IMR-90 (cell line): ENCODE data around the gene PRKN. TPM values are rescaled to one million over a fixed set of nuclear protein-coding genes. Genes with fewer than 3 reads are reported as not detected.

ENCODE experiments used
- ATAC-seq: fragments of 200-7000 bp; cut with Tn5 transposase; 2 replicates; pipeline ENCODE4 v1.9.1; 2020; ENCODE audit warnings: low read depth, mild to moderate bottlenecking, moderate library complexity
- BruUV-seq: library from RNA; stranded (reverse); fragments of 400-500 nt; replicated peaks from 2 replicates; lab custom pipeline; 2021; lab: Mats Ljungman, UMichigan
- CTCF ChIA-PET: fragments of 300-600 bp; formaldehyde crosslinking; extraction: SDS; loops from one replicate; lab custom pipeline; 2021; ENCODE audit warnings: antibody characterized with exemption; lab: Yijun Ruan, JAX
- POLR2A ChIA-PET: fragments of 300-600 bp; sonication (Branson Sonifier 250); formaldehyde crosslinking; loops from one replicate; lab custom pipeline; 2022; ENCODE audit warnings: antibody characterized with exemption; ENCODE audit not compliant: unreplicated experiment; lab: Charles Lee
- DNase-seq: peaks from one replicate; pipeline ENCODE4 v3.0.0; 2013
- H2AFZ ChIP-seq: replicated peaks from 2 replicates; pipeline ENCODE3; 2013; ENCODE audit warnings: low read length, mild to moderate bottlenecking; ENCODE audit not compliant: poor library complexity
- H2AK5ac ChIP-seq: 2 replicates; pipeline ENCODE4 v1.6.1; 2013; ENCODE audit warnings: low read depth, low read length, inconsistent platforms
- H2AK9ac ChIP-seq: replicated peaks from 2 replicates; pipeline ENCODE3; 2013; ENCODE audit warnings: mild to moderate bottlenecking, low read depth, low read length, moderate library complexity; ENCODE audit not compliant: poor library complexity
- H2BK120ac ChIP-seq: 2 replicates; pipeline ENCODE4 v1.6.1; 2013; ENCODE audit warnings: low read depth, low read length, inconsistent platforms
- H2BK15ac ChIP-seq: 3 replicates; pipeline ENCODE4 v1.6.1; 2013; ENCODE audit warnings: low read depth, low read length, inconsistent platforms
- H2BK20ac ChIP-seq: 2 replicates; pipeline ENCODE4 v1.6.1; 2013; ENCODE audit warnings: low read depth, mild to moderate bottlenecking, inconsistent platforms, low read length, moderate library complexity
- H2BK5ac ChIP-seq: 2 replicates; pipeline ENCODE4 v1.6.1; 2013; ENCODE audit warnings: mild to moderate bottlenecking, low read depth, low read length, inconsistent platforms; ENCODE audit not compliant: poor library complexity, severe bottlenecking
- H3K14ac ChIP-seq: replicated peaks from 2 replicates; pipeline ENCODE4 v1.6.1; 2013; ENCODE audit warnings: low read depth, low read length, inconsistent platforms
- H3K18ac ChIP-seq: 2 replicates; pipeline ENCODE4 v1.6.1; 2013; ENCODE audit warnings: low read depth, low read length, control low read depth
- H3K23ac ChIP-seq: 2 replicates; pipeline ENCODE4 v1.6.1; 2013; ENCODE audit warnings: low read depth, low read length, inconsistent platforms
- H3K27ac ChIP-seq: 2 replicates; pipeline ENCODE4 v1.5.1; 2013; ENCODE audit warnings: mild to moderate bottlenecking, control low read depth, low read length; ENCODE audit not compliant: insufficient read depth
- H3K27me3 ChIP-seq: 2 replicates; pipeline ENCODE4 v1.6.1; 2013; ENCODE audit warnings: low read length; ENCODE audit not compliant: control insufficient read depth, insufficient read depth
- H3K36me3 ChIP-seq: 2 replicates; pipeline ENCODE4 v1.6.1; 2013; ENCODE audit warnings: low read length, mixed read lengths; ENCODE audit not compliant: control insufficient read depth, insufficient read depth
- H3K4ac ChIP-seq: 2 replicates; pipeline ENCODE4 v1.6.1; 2013; ENCODE audit warnings: low read depth, low read length, inconsistent platforms
- H3K4me1 ChIP-seq: 2 replicates; pipeline ENCODE4 v1.6.1; 2013; ENCODE audit warnings: low read length, mixed read lengths; ENCODE audit not compliant: control insufficient read depth, insufficient read depth
- H3K4me2 ChIP-seq: 2 replicates; pipeline ENCODE4 v1.6.1; 2013; ENCODE audit warnings: low read depth, mild to moderate bottlenecking, control low read depth, low read length, moderate library complexity
- H3K4me3 ChIP-seq: 2 replicates; pipeline ENCODE4 v1.5.1; 2013; ENCODE audit warnings: low read depth, mild to moderate bottlenecking, control low read depth, low read length, moderate library complexity; ENCODE audit not compliant: insufficient read depth
- H3K56ac ChIP-seq: 2 replicates; pipeline ENCODE4 v1.6.1; 2013; ENCODE audit warnings: low read length, inconsistent platforms; ENCODE audit not compliant: insufficient read depth; ENCODE audit errors: extremely low read depth
- H3K79me1 ChIP-seq, 2 experiments: 2 replicates each; pipeline ENCODE4 v1.6.1; 2013; ENCODE audit warnings: low read length in 2 of 2, inconsistent platforms in 1 of 2, low read depth in 1 of 2
- H3K9ac ChIP-seq: 2 replicates; pipeline ENCODE4 v1.6.1; 2013; ENCODE audit warnings: low read depth, low read length, control low read depth
- H3K9me1 ChIP-seq: 2 replicates; pipeline ENCODE4 v1.6.1; 2013; ENCODE audit warnings: low read length, inconsistent platforms; ENCODE audit not compliant: insufficient read depth
- H3K9me3 ChIP-seq: 2 replicates; pipeline ENCODE4 v1.6.1; 2013; ENCODE audit warnings: low read length; ENCODE audit not compliant: control insufficient read depth, insufficient read depth
- H4K20me1 ChIP-seq: 2 replicates; pipeline ENCODE4 v1.6.1; 2013; ENCODE audit warnings: low read length, inconsistent platforms; ENCODE audit not compliant: insufficient read depth
- H4K5ac ChIP-seq: 2 replicates; pipeline ENCODE4 v1.6.1; 2013; ENCODE audit warnings: mild to moderate bottlenecking, low read depth, low read length, control low read depth
- H4K8ac ChIP-seq, 2 experiments: 2 replicates each; pipeline ENCODE4 v1.6.1; 2013; ENCODE audit warnings: low read depth in 2 of 2, low read length in 2 of 2, control low read depth in 1 of 2, inconsistent platforms in 1 of 2
- H4K91ac ChIP-seq: 2 replicates; pipeline ENCODE4 v1.6.1; 2013; ENCODE audit warnings: low read depth, low read length, inconsistent platforms; ENCODE audit not compliant: insufficient read depth
- BHLHE40 ChIP-seq: fragments of 150-350 bp; IDR thresholded peaks from 2 replicates; pipeline ENCODE4 v1.6.1; 2016; ENCODE audit warnings: mild to moderate bottlenecking, low read depth, low read length
- CHD1 ChIP-seq: IDR thresholded peaks from 2 replicates; pipeline ENCODE4 v1.6.1; 2012; ENCODE audit warnings: low read depth, low read length, improper control_type of control experiment
- CTCF ChIP-seq: conservative IDR thresholded peaks from 2 replicates; pipeline ENCODE4 v1.5.1; 2012; ENCODE audit warnings: mild to moderate bottlenecking, low read depth, low read length, improper control_type of control experiment
- MAZ ChIP-seq: IDR thresholded peaks from 2 replicates; pipeline ENCODE4 v1.6.1; 2012; ENCODE audit warnings: low read depth, mild to moderate bottlenecking, low read length, improper control_type of control experiment, moderate library complexity, borderline replicate concordance
- RAD21 ChIP-seq: IDR thresholded peaks from 2 replicates; pipeline ENCODE4 v1.6.1; 2012; ENCODE audit warnings: low read length, improper control_type of control experiment
- SMC3 ChIP-seq: fragments of 150-350 bp; IDR thresholded peaks from 2 replicates; pipeline ENCODE4 v1.6.1; 2016; ENCODE audit warnings: low read depth, mild to moderate bottlenecking, antibody characterized with exemption, low read length, moderate library complexity
- WGBS, 2 experiments: methylation state at CpG; one replicate each; pipeline versions ENCODE4 v1.1.5 to v1.1.7; 2013; ENCODE audit warnings: missing lambda C conversion rate in 2 of 2; ENCODE audit not compliant: insufficient read length in 1 of 2; ENCODE audit errors: extremely low coverage in 2 of 2; 5-methylcytosine and 5-hydroxymethylcytosine counted together
- dilution Hi-C: fragments of 300-500 bp; cut with HindIII; formaldehyde crosslinking; loops from one replicate; pipeline ENCODE4 v1.14.3; 2018; ENCODE audit warnings: low sequenced_read_pairs; ENCODE audit not compliant: unreplicated experiment
- in situ Hi-C: fragments of 300-500 bp; cut with MboI; formaldehyde crosslinking; loops from 3 replicates; pipeline ENCODE4 v1.14.3; 2019; ENCODE audit warnings: low sequenced_read_pairs, inconsistent platforms, mixed read lengths
- intact Hi-C: fragments of 100-400 bp; cut with micrococcal nuclease; formaldehyde crosslinking; loops from 2 replicates; pipeline ENCODE4 v1.10.0; 2022
- polyA plus RNA-seq, 3 experiments: library from polyadenylated mRNA; depleted of rRNA; stranded (reverse); fragments of >200 nt; gene quantifications; 2 replicates each; pipeline ENCODE4 v1.2.3, GENCODE V29; 2012; ENCODE audit warnings: low replicate concordance in 1 of 3
- total RNA-seq: library from RNA; depleted of rRNA; stranded (reverse); fragments of >200 nt; gene quantifications from 2 replicates; pipeline ENCODE4 v1.2.3, GENCODE V29; 2012

The PRKN gene
- total and polyA plus RNA-seq, 2 of the 4 experiments (the other 2 are of a cell fraction): 0.15 to 0.18 TPM

DNA sequence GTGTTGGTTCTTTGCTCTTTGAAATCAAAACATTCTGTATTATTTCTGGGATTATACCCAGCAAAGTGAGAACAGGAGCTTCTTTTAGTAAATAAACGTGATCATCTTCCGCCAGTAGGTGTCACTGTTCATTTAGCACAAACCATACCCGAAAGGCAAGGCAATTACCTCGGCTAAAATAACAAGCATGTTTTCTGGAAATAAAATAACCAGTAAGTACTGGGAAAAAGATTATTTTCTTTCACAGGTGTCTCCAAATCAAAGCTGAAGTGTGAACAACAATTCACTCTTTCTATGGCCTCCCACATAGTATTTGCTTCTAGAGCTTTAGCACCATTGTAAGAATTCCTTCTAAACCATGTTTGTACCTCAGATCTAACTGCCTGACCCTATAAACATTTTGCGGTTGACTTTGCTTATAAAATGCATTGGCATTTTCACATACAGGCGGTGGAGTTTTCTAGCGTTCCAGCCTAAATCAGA lies 1309.1 kb downstream of the PRKN start:
- Histone ChIP-seq H2BK20ac (no peak overlapping the region), H3K14ac (no peak overlapping the region), H3K79me1 (no peaks in the 10 kb centered on the region), H2AK5ac (no peak overlapping the region), H3K36me3 (no peaks in the 10 kb centered on the region), H2AFZ (no peak overlapping the region), H4K5ac (no peak overlapping the region), H3K56ac (no peak overlapping the region), H3K23ac (no peak overlapping the region), H2AK9ac (no peak overlapping the region), H2BK120ac (no peak overlapping the region), H3K4me3 (no peak overlapping the region), H4K91ac (no peak overlapping the region), H3K4ac (no peak overlapping the region), H3K18ac (no peak overlapping the region), H3K9me1 (no peaks in the 10 kb centered on the region), H2BK5ac (no peak overlapping the region), H4K8ac (no peak overlapping the region), H3K27me3 (no peaks in the 10 kb centered on the region), H3K4me2 (no peak overlapping the region), H3K9me3 (no peaks in the 10 kb centered on the region), H3K27ac (no peak overlapping the region), H4K20me1 (no peaks in the 10 kb centered on the region), H3K9ac (no peak overlapping the region), H2BK15ac (no peak overlapping the region), H3K4me1 (peaks cover 2% of the 10 kb centered on the region; the same call in 1 of the 2 replicates)
- no CpG with 5 or more reads among the region's 7 CpGs for WGBS, 2 experiments
- intact Hi-C loops (loop anchor here (1.0 kb wide), 1 partner anchor 80 kb away; no protein-coding TSS in a partner anchor), dilution Hi-C loops (no loop called here), in situ Hi-C loops (loop anchor here (25.0 kb wide), 2 partner anchors 1319 to 1994 kb away; partner anchors contain the start of genes PACRG, PRKN and QKI)
- POLR2A ChIA-PET: interaction anchor here (0.7 kb wide), 1 partner anchor 76 kb away, joined by 3 read pairs; no protein-coding TSS in a partner anchor
- ATAC-seq (peak; percentile 80), DNase-seq (peak; percentile 85)
- CTCF ChIA-PET: interaction anchor here (0.6 to 2.1 kb wide), 12 partner anchors 9 to 700 kb away, joined by 3 to 12 read pairs (median 4); no protein-coding TSS in a partner anchor
- BruUV-seq: no TSS peak
- TF ChIP-seq RAD21: peak; percentile 78
- no peak for TF ChIP-seq BHLHE40
- TF ChIP-seq MAZ: no peak
- TF ChIP-seq SMC3: peak; percentile 50
- TF ChIP-seq CHD1: no peak
- peak; percentile 74 for TF ChIP-seq CTCF
